ENCODE data around the gene PUS1.

Gene PUS1

GRCh38 chr12:131918311-131919050, 10.6 kb upstream of the PUS1 start:
- H3K27ac ChIP-seq: no peak overlapping the region
- TF ChIP-seq ZFX (IDR thresholded peaks at IDR 0.05): no peak
- TF ChIP-seq, protein P1, sequence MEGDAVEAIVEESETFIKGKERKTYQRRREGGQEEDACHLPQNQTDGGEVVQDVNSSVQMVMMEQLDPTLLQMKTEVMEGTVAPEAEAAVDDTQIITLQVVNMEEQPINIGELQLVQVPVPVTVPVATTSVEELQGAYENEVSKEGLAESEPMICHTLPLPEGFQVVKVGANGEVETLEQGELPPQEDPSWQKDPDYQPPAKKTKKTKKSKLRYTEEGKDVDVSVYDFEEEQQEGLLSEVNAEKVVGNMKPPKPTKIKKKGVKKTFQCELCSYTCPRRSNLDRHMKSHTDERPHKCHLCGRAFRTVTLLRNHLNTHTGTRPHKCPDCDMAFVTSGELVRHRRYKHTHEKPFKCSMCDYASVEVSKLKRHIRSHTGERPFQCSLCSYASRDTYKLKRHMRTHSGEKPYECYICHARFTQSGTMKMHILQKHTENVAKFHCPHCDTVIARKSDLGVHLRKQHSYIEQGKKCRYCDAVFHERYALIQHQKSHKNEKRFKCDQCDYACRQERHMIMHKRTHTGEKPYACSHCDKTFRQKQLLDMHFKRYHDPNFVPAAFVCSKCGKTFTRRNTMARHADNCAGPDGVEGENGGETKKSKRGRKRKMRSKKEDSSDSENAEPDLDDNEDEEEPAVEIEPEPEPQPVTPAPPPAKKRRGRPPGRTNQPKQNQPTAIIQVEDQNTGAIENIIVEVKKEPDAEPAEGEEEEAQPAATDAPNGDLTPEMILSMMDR (conservative IDR thresholded peaks at IDR 0.05): no peak

GRCh38 chr12:131919051-131919347, 10.1 kb upstream of the PUS1 start:
- no peak overlapping the region for H3K27ac ChIP-seq
- TF ChIP-seq, protein P1 (conservative IDR thresholded peaks at IDR 0.05): no peak
- TF ChIP-seq ZFX (IDR thresholded peaks at IDR 0.05): no peak

GRCh38 chr12:131919366-131920156, 9.5 kb upstream of the PUS1 start:
- no peak for TF ChIP-seq ZFX (IDR thresholded peaks at IDR 0.05)
- TF ChIP-seq, protein P1 (conservative IDR thresholded peaks at IDR 0.05): no peak
- no peak overlapping the region for H3K27ac ChIP-seq

GRCh38 chr12:131920157-131920508, 8.9 kb upstream of the PUS1 start:
- TF ChIP-seq ZFX (IDR thresholded peaks at IDR 0.05): no peak
- TF ChIP-seq, protein P1 (conservative IDR thresholded peaks at IDR 0.05): no peak

GRCh38 chr12:131920902-131921840, 7.9 kb upstream of the PUS1 start:
- TF ChIP-seq, protein P1 (conservative IDR thresholded peaks at IDR 0.05): no peak
- no peak for TF ChIP-seq ZFX (IDR thresholded peaks at IDR 0.05)
- no peak overlapping the region for H3K27ac ChIP-seq

More at GRCh38 chr12:131920157-131920508, 8.9 kb upstream of the PUS1 start:
- no peak overlapping the region for H3K27ac ChIP-seq

GRCh38 chr12:131921866-131922769, 7.0 kb upstream of the PUS1 start:
- no peak for TF ChIP-seq ZFX (IDR thresholded peaks at IDR 0.05)
- TF ChIP-seq, protein P1 (conservative IDR thresholded peaks at IDR 0.05): no peak
- H3K27ac ChIP-seq: no peak overlapping the region

Data from C4-2B (cell line).